Neuronal stem cell (in vitro differentiated cells): Measurements from ENCODE around the gene CFAP20.
"Not testable (repeated sequence)": the region's sequence is repeated elsewhere in the genome, so short reads cannot be mapped to it uniquely, and the experiment has no call there.

ENCODE experiments used
- DNase-seq: peaks from one replicate; pipeline ENCODE4 v3.0.0-alpha.2; 2013; ENCODE audit warnings: low spot score
- H2AFZ ChIP-seq: one replicate; pipeline ENCODE4 v1.6.1; 2013; ENCODE audit warnings: mild to moderate bottlenecking, low read length, inconsistent platforms
- H2AK5ac ChIP-seq: 2 replicates; pipeline ENCODE4 v1.6.1; 2013; ENCODE audit warnings: low read depth, mild to moderate bottlenecking, inconsistent platforms, low read length, moderate library complexity, mixed read lengths
- H2BK120ac ChIP-seq: 2 replicates; pipeline ENCODE4 v1.6.1; 2013; ENCODE audit warnings: low read depth, mild to moderate bottlenecking, inconsistent platforms, low read length, moderate library complexity, mixed read lengths
- H2BK12ac ChIP-seq: one replicate; pipeline ENCODE4 v1.6.1; 2013; ENCODE audit warnings: low read length, inconsistent platforms
- H2BK15ac ChIP-seq: 2 replicates; pipeline ENCODE4 v1.6.1; 2013; ENCODE audit warnings: mild to moderate bottlenecking, low read length, inconsistent platforms, mixed read lengths
- H2BK5ac ChIP-seq: one replicate; pipeline ENCODE4 v1.6.1; 2013; ENCODE audit warnings: inconsistent platforms, mild to moderate bottlenecking, low read length, moderate library complexity
- H3K14ac ChIP-seq: one replicate; pipeline ENCODE4 v1.6.1; 2013; ENCODE audit warnings: low read length, inconsistent platforms
- H3K18ac ChIP-seq: 2 replicates; pipeline ENCODE4 v1.6.1; 2013; ENCODE audit warnings: low read length, inconsistent platforms
- H3K23ac ChIP-seq: 2 replicates; pipeline ENCODE4 v1.6.1; 2013; ENCODE audit warnings: low read depth, mild to moderate bottlenecking, mixed read lengths, low read length, inconsistent platforms; ENCODE audit not compliant: poor library complexity
- H3K27ac ChIP-seq: replicated peaks from 3 replicates; pipeline ENCODE4 v1.5.1; 2013; ENCODE audit warnings: low read length, inconsistent platforms
- H3K27me3 ChIP-seq, 3 experiments: 2 replicates each; pipeline ENCODE4 v1.6.1; 2013; ENCODE audit warnings: low read length in 3 of 3, mild to moderate bottlenecking in 2 of 3, inconsistent platforms in 1 of 3, low read depth in 1 of 3, mixed read lengths in 1 of 3, moderate library complexity in 1 of 3; ENCODE audit not compliant: control insufficient read depth in 3 of 3, insufficient read depth in 3 of 3
- H3K36me3 ChIP-seq, 2 donors: replicated peaks in 1 of 2; 2 replicates each; pipeline ENCODE4 v1.6.1; 2013; ENCODE audit warnings: low read length in 2 of 2; ENCODE audit not compliant: control insufficient read depth in 2 of 2, insufficient read depth in 2 of 2
- H3K4ac ChIP-seq: 2 replicates; pipeline ENCODE4 v1.6.1; 2013; ENCODE audit warnings: inconsistent platforms, mild to moderate bottlenecking, low read length, moderate library complexity
- H3K4me1 ChIP-seq, 2 donors: 1 replicate in 1 of 2; 2 replicates in 1 of 2; pipeline ENCODE4 v1.6.1; 2013; ENCODE audit warnings: low read length in 2 of 2, low read depth in 1 of 2; ENCODE audit not compliant: control insufficient read depth in 2 of 2, insufficient read depth in 1 of 2
- H3K4me2 ChIP-seq: one replicate; pipeline ENCODE4 v1.6.1; 2013; ENCODE audit warnings: mild to moderate bottlenecking, low read length, inconsistent platforms; ENCODE audit not compliant: insufficient read depth, poor library complexity, severe bottlenecking
- H3K4me3 ChIP-seq, 2 donors: 2 replicates each; pipeline ENCODE4 v1.5.1; 2013; ENCODE audit warnings: low read length in 2 of 2, mild to moderate bottlenecking in 2 of 2, inconsistent platforms in 1 of 2, moderate library complexity in 1 of 2
- H3K79me1 ChIP-seq: one replicate; pipeline ENCODE4 v1.6.1; 2013; ENCODE audit warnings: low read depth, mild to moderate bottlenecking, inconsistent platforms, low read length, moderate library complexity
- H3K9ac ChIP-seq: one replicate; pipeline ENCODE4 v1.6.1; 2013; ENCODE audit warnings: mild to moderate bottlenecking, low read depth, low read length, inconsistent platforms; ENCODE audit not compliant: poor library complexity
- H3K9me3 ChIP-seq, 2 donors: replicated peaks in 1 of 2; 2 replicates each; pipeline versions ENCODE3 to v1.6.1; 2013; ENCODE audit warnings: low read length in 2 of 2, mild to moderate bottlenecking in 2 of 2, inconsistent platforms in 1 of 2, low read depth in 1 of 2, mixed read lengths in 1 of 2, moderate library complexity in 1 of 2; ENCODE audit not compliant: control insufficient read depth in 2 of 2, insufficient read depth in 1 of 2
- H4K8ac ChIP-seq: one replicate; pipeline ENCODE4 v1.6.1; 2013; ENCODE audit warnings: low read depth, mild to moderate bottlenecking, inconsistent platforms, low read length, moderate library complexity
- H4K91ac ChIP-seq: one replicate; pipeline ENCODE4 v1.6.1; 2013; ENCODE audit warnings: low read length, low read depth, mild to moderate bottlenecking, inconsistent platforms; ENCODE audit not compliant: poor library complexity
- WGBS, 2 donors: extraction: QIAGEN DNeasy Blood & Tissue Kit; methylation state at CpG; one replicate each; pipeline ENCODE4 v1.1.7; 2013; ENCODE audit warnings: missing lambda C conversion rate in 2 of 2, mixed read lengths in 1 of 2; ENCODE audit not compliant: insufficient read length in 2 of 2, insufficient replicate concordance in 1 of 2; ENCODE audit errors: extremely low coverage in 2 of 2; 5-methylcytosine and 5-hydroxymethylcytosine counted together

The CFAP20 gene

GRCh38 chr16:58077796-58078195 is 51.4 kb downstream of the CFAP20 start:
- H2BK12ac ChIP-seq, result no peak overlapping the region
- H2AFZ ChIP-seq, result no peak overlapping the region
- no peaks in the 10 kb centered on the region for H3K4me1 ChIP-seq
- peak overlapping the region; percentile 38 for H3K14ac ChIP-seq
- no peak overlapping the region for H2BK5ac ChIP-seq
- H3K9me3 ChIP-seq, result peaks cover 2 to 4% of the 10 kb centered on the region in 2 donors
- H3K36me3 ChIP-seq, result no peaks in the 10 kb centered on the region
- H3K9ac ChIP-seq, result no peak overlapping the region
- H2BK15ac ChIP-seq, result no peak overlapping the region
- H3K27me3 ChIP-seq, result no peaks in the 10 kb centered on the region
- no peak overlapping the region for H3K27ac ChIP-seq
- H3K4me2 ChIP-seq, result no peak overlapping the region
- no peak overlapping the region for H2BK120ac ChIP-seq
- DNase-seq, result no peak
- H3K79me1 ChIP-seq, result no peaks in the 10 kb centered on the region
- no peak overlapping the region for H3K18ac ChIP-seq
- H3K23ac ChIP-seq, result peak overlapping the region; percentile 23
- H3K4me3 ChIP-seq, result no peak overlapping the region
- WGBS, 2 donors, result no CpG with 5 or more reads among the region's 8 CpGs
- H4K8ac ChIP-seq, result no peak overlapping the region
- no peak overlapping the region for H4K91ac ChIP-seq
- no peak overlapping the region for H2AK5ac ChIP-seq
- no peak overlapping the region for H3K4ac ChIP-seq

- H3K14ac ChIP-seq, result no peak overlapping the region
- H2AFZ ChIP-seq, result no peak overlapping the region
- H3K4me1 ChIP-seq, result no peaks in the 10 kb centered on the region
- H3K18ac ChIP-seq, result no peak overlapping the region
- no peak overlapping the region for H3K4me3 ChIP-seq
- H4K91ac ChIP-seq, result no peak overlapping the region
- no peaks in the 10 kb centered on the region for H3K27me3 ChIP-seq
- no peak overlapping the region for H2BK12ac ChIP-seq
- no peaks in the 10 kb centered on the region for H3K79me1 ChIP-seq
- no peak overlapping the region for H2BK120ac ChIP-seq
- no peaks in the 10 kb centered on the region for H3K36me3 ChIP-seq
- H2BK15ac ChIP-seq, result no peak overlapping the region
- no peak overlapping the region for H3K4ac ChIP-seq
- no peak overlapping the region for H2BK5ac ChIP-seq
- peaks cover 2 to 4% of the 10 kb centered on the region in 2 donors for H3K9me3 ChIP-seq
- no peak for DNase-seq
- H3K27ac ChIP-seq, result no peak overlapping the region
- no peak overlapping the region for H3K4me2 ChIP-seq
- H3K9ac ChIP-seq, result no peak overlapping the region
- no peak overlapping the region for H3K23ac ChIP-seq
- no CpG with 5 or more reads among the region's 1 CpG for WGBS, 2 donors
- no peak overlapping the region for H2AK5ac ChIP-seq
- no peak overlapping the region for H4K8ac ChIP-seq
These were observed 52.7 kb downstream of the CFAP20 start for GRCh38 chr16:58076514-58076913.

GRCh38 chr16:58074657-58075056 is 54.5 kb downstream of the CFAP20 start:
- no peak overlapping the region for H3K4ac ChIP-seq
- no peak overlapping the region for H2AFZ ChIP-seq
- H3K36me3 ChIP-seq, result no peaks in the 10 kb centered on the region
- H2BK120ac ChIP-seq, result no peak overlapping the region
- H2BK12ac ChIP-seq, result no peak overlapping the region
- H3K14ac ChIP-seq, result no peak overlapping the region
- H3K4me3 ChIP-seq, result no peak overlapping the region
- H4K91ac ChIP-seq, result no peak overlapping the region
- H3K23ac ChIP-seq, result no peak overlapping the region
- no peaks in the 10 kb centered on the region for H3K4me1 ChIP-seq
- H2AK5ac ChIP-seq, result no peak overlapping the region
- H3K9me3 ChIP-seq, result peaks cover 2 to 4% of the 10 kb centered on the region in 2 donors
- H3K27me3 ChIP-seq, result no peaks in the 10 kb centered on the region
- WGBS, 2 donors, result no CpG with 5 or more reads among the region's 4 CpGs
- H3K27ac ChIP-seq, result no peak overlapping the region
- no peak for DNase-seq
- no peak overlapping the region for H3K9ac ChIP-seq
- H2BK15ac ChIP-seq, result no peak overlapping the region
- H2BK5ac ChIP-seq, result no peak overlapping the region
- H3K18ac ChIP-seq, result no peak overlapping the region
- H3K79me1 ChIP-seq, result no peaks in the 10 kb centered on the region
- no peak overlapping the region for H3K4me2 ChIP-seq
- no peak overlapping the region for H4K8ac ChIP-seq

- not testable (repeated sequence) for H2BK5ac ChIP-seq, H2BK12ac ChIP-seq, H3K36me3 ChIP-seq, H3K9ac ChIP-seq, H3K9me3 ChIP-seq, H3K4ac ChIP-seq, H3K79me1 ChIP-seq, H3K4me2 ChIP-seq, H3K4me1 ChIP-seq, H3K27me3 ChIP-seq, H4K8ac ChIP-seq, H2BK120ac ChIP-seq, H2AFZ ChIP-seq, H3K18ac ChIP-seq, H2AK5ac ChIP-seq, H3K27ac ChIP-seq, H2BK15ac ChIP-seq, H3K4me3 ChIP-seq, DNase-seq, H4K91ac ChIP-seq, H3K14ac ChIP-seq, H3K23ac ChIP-seq
- WGBS, 2 donors, result no CpG with 5 or more reads among the region's 2 CpGs
These were observed 56.1 kb downstream of the CFAP20 start for GRCh38 chr16:58073086-58073485.
